GM10266 (cell line): ENCODE data around the gene GNB2.
"Not testable (repeated sequence)": the region's sequence is repeated elsewhere in the genome, so short reads cannot be mapped to it uniquely, and the experiment has no call there.

Experiments used
- DNase-seq: peaks from one replicate; pipeline ENCODE4 v3.0.0; 2012; ENCODE audit errors: extremely low spot score
- TF ChIP-seq, protein P1 (sequence below): IDR thresholded peaks from 2 replicates; pipeline ENCODE4 v1.5.1; 2012; ENCODE audit warnings: mild to moderate bottlenecking, low read depth; ENCODE audit not compliant: control insufficient read depth, insufficient read depth; ENCODE audit errors: missing control alignments

The GNB2 gene

DNA sequence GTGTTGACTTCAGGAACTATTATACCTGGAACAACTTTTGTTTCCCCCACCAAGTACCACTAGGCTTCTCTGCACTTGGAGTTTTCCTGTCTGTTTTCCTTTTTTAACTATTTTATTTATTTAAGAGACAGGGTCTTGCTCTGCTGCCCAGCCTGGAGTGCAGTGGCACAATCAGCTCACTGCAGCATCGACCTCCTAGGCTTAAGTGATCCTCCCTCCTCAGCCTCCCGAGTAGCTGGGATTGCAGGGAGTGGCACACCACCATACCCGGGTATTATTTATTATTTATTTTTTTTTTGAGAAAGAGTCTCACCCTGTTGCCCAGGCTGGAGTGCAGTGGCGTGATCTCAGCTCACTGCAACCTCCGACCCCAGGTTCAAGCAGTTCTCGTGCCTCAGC lies 22.6 kb downstream of the GNB2 start:
- TF ChIP-seq, protein P1, sequence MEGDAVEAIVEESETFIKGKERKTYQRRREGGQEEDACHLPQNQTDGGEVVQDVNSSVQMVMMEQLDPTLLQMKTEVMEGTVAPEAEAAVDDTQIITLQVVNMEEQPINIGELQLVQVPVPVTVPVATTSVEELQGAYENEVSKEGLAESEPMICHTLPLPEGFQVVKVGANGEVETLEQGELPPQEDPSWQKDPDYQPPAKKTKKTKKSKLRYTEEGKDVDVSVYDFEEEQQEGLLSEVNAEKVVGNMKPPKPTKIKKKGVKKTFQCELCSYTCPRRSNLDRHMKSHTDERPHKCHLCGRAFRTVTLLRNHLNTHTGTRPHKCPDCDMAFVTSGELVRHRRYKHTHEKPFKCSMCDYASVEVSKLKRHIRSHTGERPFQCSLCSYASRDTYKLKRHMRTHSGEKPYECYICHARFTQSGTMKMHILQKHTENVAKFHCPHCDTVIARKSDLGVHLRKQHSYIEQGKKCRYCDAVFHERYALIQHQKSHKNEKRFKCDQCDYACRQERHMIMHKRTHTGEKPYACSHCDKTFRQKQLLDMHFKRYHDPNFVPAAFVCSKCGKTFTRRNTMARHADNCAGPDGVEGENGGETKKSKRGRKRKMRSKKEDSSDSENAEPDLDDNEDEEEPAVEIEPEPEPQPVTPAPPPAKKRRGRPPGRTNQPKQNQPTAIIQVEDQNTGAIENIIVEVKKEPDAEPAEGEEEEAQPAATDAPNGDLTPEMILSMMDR, result no peak
- DNase-seq, result no peak

DNA sequence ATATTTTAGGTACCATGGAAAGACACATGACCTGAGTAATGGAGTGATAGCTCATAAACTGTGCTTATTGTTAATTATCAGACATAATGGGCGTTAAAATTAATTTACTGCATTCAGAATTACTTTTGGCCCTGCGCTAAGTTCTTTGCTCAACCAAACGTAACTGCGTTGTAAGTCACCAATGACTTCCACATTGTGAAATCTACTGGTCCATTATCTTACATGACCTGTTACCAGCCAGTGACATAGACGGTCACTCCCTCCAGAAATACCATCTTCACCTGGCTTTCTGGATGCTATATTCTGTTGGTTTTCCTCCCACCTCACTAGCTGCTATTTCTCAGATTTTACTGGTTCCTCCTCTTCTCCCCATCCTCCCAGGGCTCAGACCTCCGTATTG lies 25.5 kb downstream of the GNB2 start:
- no peak for DNase-seq
- TF ChIP-seq, protein P1, result no peak

DNA sequence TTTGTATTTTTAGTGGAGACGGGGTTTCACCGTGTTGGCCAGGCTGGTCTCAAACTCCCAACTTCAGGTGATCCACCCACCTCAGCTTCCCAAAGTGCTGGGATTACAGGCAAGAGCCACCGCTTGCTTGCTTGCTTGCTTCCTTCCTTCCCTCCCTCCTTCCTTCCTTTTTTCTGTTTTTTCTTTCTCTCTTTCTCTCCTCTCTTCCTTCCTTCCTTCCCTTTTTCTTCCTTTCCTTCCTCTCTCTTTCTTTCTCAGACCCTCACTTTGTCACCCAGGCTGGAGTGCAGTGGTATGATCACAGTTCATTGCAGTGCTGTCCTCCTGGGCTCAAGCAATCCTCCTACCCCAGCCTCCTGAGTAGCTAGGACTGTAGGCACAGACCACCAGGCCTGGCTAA lies 27.5 kb downstream of the GNB2 start:
- not testable (repeated sequence) for DNase-seq

DNA sequence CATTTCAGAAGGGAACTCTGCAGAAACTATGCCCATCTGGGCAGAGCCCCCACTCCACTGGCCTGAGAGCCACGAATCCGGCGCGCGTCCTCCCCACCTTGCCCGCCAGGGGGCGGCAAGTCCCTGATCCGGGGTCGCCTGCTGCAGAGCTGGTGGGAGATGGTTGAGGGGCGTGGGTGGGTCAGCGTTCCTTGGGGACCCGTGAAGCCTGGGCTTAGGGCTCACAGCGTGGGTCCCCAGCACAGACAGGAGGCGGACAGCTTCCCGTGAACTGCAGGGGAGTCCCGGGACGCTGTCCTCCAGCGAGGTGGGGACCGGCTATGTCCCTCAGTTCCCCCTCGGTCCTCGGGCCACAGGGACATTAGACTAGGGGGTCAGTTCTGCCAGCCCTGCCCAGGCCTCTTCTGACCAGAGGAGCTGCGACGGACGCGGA lies 31.8 kb downstream of the GNB2 start:
- TF ChIP-seq, protein P1, result peak; percentile 97
- peak; percentile 88 for DNase-seq

DNA sequence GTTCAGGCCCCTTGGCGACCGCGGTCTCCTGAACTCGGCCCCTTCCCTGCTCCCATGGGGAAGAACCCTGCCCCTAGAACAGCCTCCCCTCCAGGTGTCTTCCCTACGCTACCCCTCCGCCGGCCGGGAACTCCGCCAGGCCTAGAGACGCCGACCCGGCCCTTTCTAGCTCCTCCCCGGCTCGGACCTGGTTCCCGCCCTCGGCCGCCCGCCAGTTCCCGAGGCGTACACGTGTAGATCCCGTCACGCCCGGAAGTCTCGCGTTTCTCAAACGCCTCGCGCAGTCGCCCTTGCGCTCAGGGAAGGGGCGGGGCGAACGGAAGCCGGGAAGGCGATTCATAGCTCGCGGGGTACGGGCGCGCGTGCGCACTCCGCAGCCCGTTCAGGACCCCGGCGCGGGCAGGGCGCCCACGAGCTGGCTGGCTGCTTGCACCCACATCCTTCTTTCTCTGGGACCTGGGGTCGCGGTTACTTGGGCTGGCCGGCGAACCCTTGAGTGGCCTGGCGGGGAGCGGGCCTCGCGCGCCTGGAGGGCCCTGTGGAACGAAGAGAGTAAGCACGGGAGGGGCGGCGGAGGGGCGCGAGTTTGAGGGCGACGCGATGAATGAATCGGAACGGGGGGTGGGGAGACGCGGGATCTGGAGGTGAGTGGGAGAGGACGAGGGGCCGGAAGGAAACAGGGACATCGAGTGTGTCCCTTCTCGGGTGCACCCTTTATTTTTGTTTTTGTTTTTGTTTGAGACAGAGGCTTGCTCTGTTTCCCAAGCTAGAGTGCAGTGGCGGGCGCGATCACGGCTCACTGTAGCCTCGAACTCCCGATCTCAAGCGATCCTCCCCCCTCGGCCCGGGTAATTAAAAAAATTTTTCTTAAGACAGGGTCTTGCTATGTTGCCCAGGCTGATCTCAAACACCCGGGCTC lies 32.5 kb downstream of the GNB2 start, which contains the start of gene POP7:
TSS of gene POP7 (plus strand) at position 369 of the 919 bp plus-strand sequence. CDS start 710 bp downstream, outside the sequence.
- TF ChIP-seq, protein P1, result no peak
- DNase-seq, result peak; percentile 97

DNA sequence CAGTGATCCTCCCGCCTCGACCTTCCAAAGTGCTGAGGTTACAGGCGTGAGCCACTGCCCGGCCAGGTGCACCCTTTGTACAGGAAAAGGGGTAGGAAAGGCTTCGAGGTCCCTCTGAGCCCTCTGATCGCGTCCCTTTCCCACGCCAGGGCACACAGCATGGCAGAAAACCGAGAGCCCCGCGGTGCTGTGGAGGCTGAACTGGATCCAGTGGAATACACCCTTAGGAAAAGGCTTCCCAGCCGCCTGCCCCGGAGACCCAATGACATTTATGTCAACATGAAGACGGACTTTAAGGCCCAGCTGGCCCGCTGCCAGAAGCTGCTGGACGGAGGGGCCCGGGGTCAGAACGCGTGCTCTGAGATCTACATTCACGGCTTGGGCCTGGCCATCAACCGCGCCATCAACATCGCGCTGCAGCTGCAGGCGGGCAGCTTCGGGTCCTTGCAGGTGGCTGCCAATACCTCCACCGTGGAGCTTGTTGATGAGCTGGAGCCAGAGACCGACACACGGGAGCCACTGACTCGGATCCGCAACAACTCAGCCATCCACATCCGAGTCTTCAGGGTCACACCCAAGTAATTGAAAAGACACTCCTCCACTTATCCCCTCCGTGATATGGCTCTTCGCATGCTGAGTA lies 33.3 kb downstream of the GNB2 start:
- TF ChIP-seq, protein P1, result no peak
- DNase-seq, result no peak

DNA sequence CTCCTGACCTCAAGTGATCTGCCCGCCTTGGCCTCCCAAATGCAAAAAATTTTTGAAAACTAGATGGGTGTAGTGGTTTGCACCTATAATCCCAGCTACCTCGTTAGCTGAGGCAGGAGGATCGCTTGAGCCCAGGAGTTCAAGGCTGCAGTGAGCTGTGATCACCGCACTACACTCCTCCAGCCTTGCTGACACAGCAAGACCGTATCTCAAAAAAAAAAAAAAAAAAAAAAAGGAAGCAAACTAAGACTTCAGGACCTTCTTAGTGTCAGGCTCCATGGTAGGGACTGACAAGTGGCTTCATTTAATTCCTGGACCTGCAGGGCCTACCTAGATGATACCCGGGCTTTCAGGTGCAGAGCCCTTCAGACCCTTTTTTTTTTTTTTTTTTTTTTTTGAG lies 34.9 kb downstream of the GNB2 start:
- TF ChIP-seq, protein P1, result no peak

More for the DNA sequence above, 34.9 kb downstream of the GNB2 start:
- no peak for DNase-seq
